ENCODE results near the gene NUDC. TPM values are rescaled to one million over a fixed set of nuclear protein-coding genes. Genes with fewer than 3 reads are reported as not detected.
"Not testable (repeated sequence)": the region's sequence is repeated elsewhere in the genome, so short reads cannot be mapped to it uniquely, and the experiment has no call there.

Gene NUDC
- 16.9 and 18.3 TPM in 2 replicates for total RNA-seq

DNA sequence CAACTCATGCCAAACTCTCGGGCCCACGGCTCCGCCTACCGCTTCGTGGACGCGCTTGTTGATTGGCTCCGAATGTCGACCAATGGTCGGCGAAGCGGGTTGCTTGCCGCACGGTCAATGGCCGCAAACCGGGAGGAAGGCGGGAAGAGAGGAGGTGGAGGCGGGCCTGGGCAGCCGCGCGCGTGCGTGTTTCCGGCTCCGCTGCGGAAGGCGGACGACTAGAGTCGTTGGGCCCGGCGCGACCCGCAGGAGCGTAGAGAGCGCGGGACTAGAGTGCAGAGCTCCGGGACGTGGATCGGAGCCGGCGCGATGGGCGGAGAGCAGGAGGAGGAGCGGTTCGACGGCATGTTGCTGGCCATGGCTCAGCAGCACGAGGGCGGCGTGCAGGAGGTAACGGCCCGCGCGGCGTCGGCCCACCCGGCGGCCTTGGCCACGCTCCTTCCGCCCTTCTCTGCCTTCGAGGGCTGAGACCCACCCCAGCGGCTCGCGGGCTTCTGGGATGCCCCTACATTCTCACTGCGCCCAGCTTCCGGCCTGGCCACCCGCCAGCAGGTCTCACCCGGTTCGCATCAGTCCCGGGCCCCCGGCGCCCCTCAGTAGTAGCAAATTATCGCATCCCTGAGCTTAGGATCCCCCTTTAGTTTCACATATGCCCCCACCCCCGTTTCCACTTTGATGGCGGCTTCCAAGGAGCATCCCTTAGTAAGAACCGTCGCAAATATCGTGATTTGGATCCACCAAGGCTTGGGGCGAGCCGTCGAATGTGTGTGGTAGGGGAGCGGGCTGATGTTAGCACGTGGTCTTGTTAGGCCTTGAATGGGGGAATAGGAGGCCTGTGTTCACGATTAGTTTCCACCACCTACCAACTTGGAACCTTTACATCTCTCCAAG is at the start of gene NUDC:
NUDC (plus strand) TSS at position 204 of the 891 bp plus-strand sequence; CDS start at position 310, 106 bp downstream.
- peak; percentile 95 to 97 for DNase-seq (ENCODE audit: low read depth in 2 of 2)

DNA sequence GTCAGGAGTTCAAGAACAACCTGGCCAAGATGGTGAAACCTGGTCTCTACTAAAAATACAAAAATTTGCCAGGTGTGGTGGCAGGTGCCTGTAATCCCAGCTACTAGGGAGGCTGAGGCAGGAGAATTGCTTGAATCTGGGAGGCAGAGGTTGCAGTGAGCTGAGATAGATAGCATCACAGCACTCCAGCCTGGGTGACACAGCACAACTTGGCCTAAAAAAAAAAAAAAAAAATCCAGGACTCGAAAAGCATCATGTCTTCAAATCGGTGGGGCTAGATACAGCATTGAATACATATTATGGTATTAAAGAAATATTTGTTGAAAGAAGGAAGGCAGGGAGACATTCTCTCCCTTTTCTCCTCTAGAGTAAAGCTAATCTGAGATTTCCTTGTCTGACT is 48.4 kb upstream of the NUDC start:
- DNase-seq (ENCODE audit: low read depth in 2 of 2) = not testable (repeated sequence)

- no peak for DNase-seq (ENCODE audit: low read depth in 2 of 2)
These were observed 46.6 kb upstream of the NUDC start for GRCh38 chr1:26874896-26875295.

DNA sequence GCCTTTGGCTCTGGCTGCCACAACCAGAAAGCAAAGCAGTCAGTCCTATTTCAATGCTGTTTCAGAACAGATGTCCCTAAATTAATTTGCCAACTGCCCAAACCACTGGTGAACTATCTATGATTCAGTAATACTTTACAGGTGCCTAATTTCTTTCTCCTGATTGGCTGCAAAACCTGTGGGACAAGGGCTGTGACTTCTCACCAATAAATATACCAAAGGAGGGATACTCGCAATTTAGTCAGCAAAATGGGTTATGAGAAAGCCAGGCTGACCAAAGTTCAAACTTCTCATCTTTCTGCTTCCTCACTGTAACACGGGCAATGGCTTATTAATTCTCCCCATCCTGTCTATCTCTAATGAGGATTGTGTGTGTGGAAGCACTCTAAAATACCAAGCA is 44.2 kb upstream of the NUDC start:
- no peak for DNase-seq (ENCODE audit: low read depth in 2 of 2)

- DNase-seq (ENCODE audit: low read depth in 2 of 2) = no peak
These were observed 41.8 kb upstream of the NUDC start for GRCh38 chr1:26879793-26880192.

GRCh38 chr1:26881611-26882010 is 39.9 kb upstream of the NUDC start:
- DNase-seq (ENCODE audit: low read depth in 2 of 2) = not testable (repeated sequence)

GRCh38 chr1:26882696-26883463 is 38.7 kb upstream of the NUDC start:
- no peak for DNase-seq (ENCODE audit: low read depth in 2 of 2)

- DNase-seq (ENCODE audit: low read depth in 2 of 2) = peak in 1 of 2 donors; percentile 46
These were observed 34.4 kb upstream of the NUDC start for GRCh38 chr1:26887125-26887524.

DNA sequence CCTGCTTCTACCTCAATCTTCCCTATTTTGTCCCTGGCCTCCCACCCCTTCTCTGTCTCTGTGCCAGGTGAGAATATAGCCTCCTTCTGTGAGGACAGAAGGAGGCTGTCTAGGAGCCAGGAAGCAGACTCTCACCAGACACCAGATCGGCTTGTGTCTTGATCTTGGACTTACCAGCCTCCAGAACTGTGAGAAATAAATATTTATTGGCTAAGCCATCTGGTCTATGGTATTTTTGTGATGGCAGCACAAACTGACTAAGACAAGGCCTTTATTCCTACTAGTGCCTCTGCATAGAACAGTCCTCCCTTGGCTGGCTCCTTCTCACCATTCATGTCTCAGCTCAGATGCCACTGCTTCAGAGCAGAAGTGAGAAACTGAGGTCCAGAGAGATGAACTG is 33.3 kb upstream of the NUDC start:
- no peak for DNase-seq (ENCODE audit: low read depth in 2 of 2)

DNA sequence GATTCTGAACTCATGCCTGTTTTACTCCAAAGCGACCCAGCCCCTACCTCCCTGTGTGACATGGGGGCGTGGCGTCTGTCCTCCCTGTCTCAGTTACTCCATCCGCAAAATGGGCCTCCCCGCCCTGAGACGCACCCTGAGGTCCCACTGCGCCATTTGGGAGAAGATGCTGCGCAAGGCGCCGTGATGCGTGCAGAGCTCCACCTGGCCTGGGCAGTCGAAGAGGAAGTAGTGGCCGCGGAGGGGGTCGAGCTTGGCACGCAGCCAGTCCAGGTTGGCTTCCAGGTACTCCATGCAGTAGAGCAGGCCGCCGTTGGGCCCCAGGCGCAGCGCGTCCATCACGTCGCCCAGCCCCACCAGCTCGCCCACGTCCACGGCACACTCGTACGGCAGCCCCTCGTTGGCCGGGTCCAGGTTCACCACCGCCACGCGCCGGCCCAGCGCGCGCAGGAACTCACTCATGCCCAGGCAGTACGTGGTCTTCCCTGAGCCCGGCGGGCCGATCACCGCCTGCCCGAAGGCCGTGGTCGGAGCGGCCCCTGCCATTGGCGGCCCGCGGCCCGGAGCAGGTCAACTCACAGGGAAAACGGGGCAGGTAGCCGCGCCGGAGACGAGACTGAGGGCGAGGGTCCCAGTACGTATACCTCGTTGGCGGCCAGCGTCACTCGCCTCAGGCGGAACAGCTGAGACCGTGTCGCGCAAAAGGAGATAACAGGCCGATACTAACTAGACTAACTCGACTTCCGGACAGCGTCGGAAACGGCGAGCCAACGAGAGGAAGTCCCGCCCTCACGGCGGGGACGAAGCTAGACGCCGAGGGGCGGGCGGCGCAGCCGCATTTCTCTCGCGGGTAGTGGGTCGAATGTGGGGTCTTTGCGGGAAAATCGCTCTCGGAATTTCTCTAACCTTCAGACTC is 31.7 kb upstream of the NUDC start, which contains the start of gene GPN2:
GPN2 (minus strand) TSS at position 733 of the 916 bp plus-strand sequence; CDS start at position 546, 187 bp downstream.
- peak; percentile 65 to 86 for DNase-seq (ENCODE audit: low read depth in 2 of 2)

DNA sequence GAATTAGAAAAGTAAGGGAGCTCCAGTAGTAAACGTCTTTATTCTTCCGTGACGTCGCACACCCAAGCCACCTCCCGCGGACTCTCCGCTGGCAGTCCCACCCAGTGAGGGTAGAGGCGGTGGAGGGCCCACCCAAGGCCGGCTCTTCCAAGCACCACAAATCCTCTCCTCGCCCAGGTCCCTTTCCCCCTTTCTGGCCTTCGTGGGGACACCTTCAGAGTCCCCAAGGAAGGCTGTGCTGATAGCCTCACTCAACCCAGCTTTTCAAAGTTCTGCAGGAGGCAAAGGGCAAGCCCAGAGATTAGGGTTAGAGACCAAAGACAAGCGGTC is 31.1 kb upstream of the NUDC start:
- DNase-seq (ENCODE audit: low read depth in 2 of 2) = no peak

GRCh38 chr1:26894263-26894662 is 27.3 kb upstream of the NUDC start:
- DNase-seq (ENCODE audit: low read depth in 2 of 2) = no peak

- DNase-seq (ENCODE audit: low read depth in 2 of 2) = no peak
These were observed 24.2 kb upstream of the NUDC start for GRCh38 chr1:26897351-26897750.

- DNase-seq (ENCODE audit: low read depth in 2 of 2) = peak; percentile 92 to 93
These were observed 21.3 kb upstream of the NUDC start, which contains the start of gene GPATCH3 for GRCh38 chr1:26900001-26900814. TSS of gene GPATCH3 (minus strand) at chr1:26900467. CDS start at chr1:26900442, 25 bp downstream.

DNA sequence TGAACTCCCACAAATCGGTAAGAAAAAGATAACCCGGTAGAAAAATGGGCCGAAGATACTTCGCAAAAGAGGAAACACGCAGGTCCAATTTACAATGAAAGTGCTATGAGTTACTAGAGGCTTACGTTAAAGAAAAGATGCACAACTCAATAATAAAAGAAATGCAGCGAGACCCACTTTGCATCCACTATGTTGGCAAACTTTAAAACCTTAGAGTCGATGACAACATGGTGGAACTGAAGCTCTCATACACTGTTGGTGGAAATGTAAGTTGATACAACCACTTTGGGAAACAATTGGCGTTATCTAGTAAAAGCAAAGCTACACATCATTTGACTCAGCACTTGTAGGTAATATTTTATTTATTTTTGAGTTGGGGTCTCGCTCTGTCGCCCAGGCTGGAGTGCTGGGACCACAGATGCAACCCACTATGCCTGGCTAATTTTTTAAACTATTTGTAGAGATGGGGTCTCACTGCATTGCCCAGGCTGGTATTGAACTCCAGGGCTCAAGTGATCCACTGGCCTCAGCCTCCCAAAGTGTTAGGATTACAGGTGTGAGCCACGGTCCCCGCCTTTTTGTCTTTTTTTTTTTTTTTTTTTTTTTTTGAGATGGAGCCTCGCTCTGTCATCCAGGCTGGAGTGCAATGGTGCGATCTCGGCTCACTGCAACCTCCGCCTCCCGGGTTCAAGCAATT is 20.6 kb upstream of the NUDC start:
- DNase-seq (ENCODE audit: low read depth in 2 of 2) = no peak

DNA sequence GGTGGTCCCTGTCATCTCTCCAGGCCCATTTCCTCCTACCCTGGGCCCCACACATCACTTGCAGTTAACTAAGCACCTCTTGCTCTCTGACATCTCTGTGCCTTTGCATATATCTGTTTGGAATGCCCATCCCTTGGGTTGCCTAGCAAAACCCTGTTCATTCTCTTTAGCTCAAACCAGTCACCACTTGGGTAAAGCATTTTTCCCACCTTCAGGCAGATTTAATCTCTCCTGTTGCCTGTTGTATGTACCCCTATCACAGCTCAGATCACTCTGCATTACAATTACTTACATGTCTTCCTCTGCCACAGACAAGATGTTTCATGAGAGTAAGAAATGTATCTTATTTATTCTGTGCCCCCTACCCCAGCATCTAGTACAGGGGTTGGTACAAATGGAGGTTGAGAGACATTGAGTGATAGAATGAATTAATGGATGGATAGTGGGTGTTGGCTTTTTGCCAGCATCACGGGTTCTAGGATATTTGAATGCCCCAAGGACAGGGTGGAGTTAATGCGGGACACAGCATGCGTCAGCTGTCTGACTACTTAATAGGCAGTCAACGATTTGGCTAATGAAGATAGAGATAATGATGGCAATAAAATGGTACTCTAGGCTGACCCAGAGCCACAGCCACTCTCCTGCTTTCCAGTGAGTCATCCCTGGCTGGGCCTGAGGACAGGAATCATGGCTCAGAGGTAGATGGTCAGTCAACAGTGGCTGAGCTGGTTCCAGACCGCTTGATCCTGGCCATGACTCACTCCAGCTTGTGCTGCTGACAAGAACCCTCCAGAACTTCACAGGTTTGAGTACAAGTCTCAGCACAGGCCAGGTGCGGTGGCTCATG is 14.2 kb upstream of the NUDC start:
- peak in 1 of 2 donors; percentile 71 for DNase-seq (ENCODE audit: low read depth in 2 of 2)

GRCh38 chr1:26909951-26910342 is 11.6 kb upstream of the NUDC start:
- DNase-seq (ENCODE audit: low read depth in 2 of 2) = no peak

- DNase-seq (ENCODE audit: low read depth in 2 of 2) = no peak
These were observed 11.0 kb upstream of the NUDC start for GRCh38 chr1:26910343-26911160.
